Thymus (tissue), 11 donors: ENCODE data around the gene AGXT. TPM values are rescaled to one million over a fixed set of nuclear protein-coding genes. Genes with fewer than 3 reads are reported as not detected.

Source experiments
- DNase-seq, 9 donors: peaks; one replicate each; pipeline ENCODE4 v3.0.0-alpha.2; 2013; ENCODE audit warnings: low spot score in 9 of 9, low read depth in 6 of 9, missing footprints in 1 of 9
- H3K27ac ChIP-seq, 2 donors: one replicate each; pipeline ENCODE4 v1.5.1; 2013; ENCODE audit warnings: control low read depth in 1 of 2, low read depth in 1 of 2, low read length in 1 of 2, mild to moderate bottlenecking in 1 of 2, moderate library complexity in 1 of 2
- H3K27me3 ChIP-seq, 2 donors: one replicate each; pipeline ENCODE4 v1.5.1; 2013; ENCODE audit warnings: low read length in 1 of 2; ENCODE audit not compliant: control insufficient read depth in 2 of 2, insufficient read depth in 1 of 2
- H3K36me3 ChIP-seq, 2 donors: one replicate each; pipeline ENCODE4 v1.5.1; 2013; ENCODE audit warnings: low read length in 1 of 2, mild to moderate bottlenecking in 1 of 2, moderate library complexity in 1 of 2; ENCODE audit not compliant: control insufficient read depth in 2 of 2, insufficient read depth in 2 of 2
- H3K4me1 ChIP-seq, 2 donors: one replicate each; pipeline ENCODE4 v1.5.1; 2013; ENCODE audit warnings: low read length in 2 of 2; ENCODE audit not compliant: control insufficient read depth in 2 of 2, insufficient read depth in 2 of 2
- H3K4me3 ChIP-seq, 2 donors: one replicate each; pipeline ENCODE4 v1.5.1; 2013; ENCODE audit warnings: low read length in 2 of 2, control low read depth in 1 of 2, mild to moderate bottlenecking in 1 of 2
- H3K9me3 ChIP-seq, 2 donors: one replicate each; pipeline ENCODE4 v1.5.1; 2013; ENCODE audit warnings: low read length in 1 of 2, mild to moderate bottlenecking in 1 of 2; ENCODE audit not compliant: control insufficient read depth in 2 of 2, insufficient read depth in 1 of 2
- WGBS: extraction: QIAGEN DNeasy Blood & Tissue Kit; methylation state at CpG from one replicate; pipeline ENCODE4 v1.1.7; 2013; 5-methylcytosine and 5-hydroxymethylcytosine counted together
- polyA plus RNA-seq: library from polyadenylated mRNA; stranded (reverse); fragments of 200-250 nt; gene quantifications from one replicate; pipeline ENCODE4 v1.2.3, GENCODE V29; 2013
- total RNA-seq: library from RNA; stranded (reverse); fragments of 120-200 nt; gene quantifications from one replicate; pipeline ENCODE4 v1.2.4, GENCODE V29; 2013
- donor health status: healthy.

AGXT gene
- total and polyA plus RNA-seq, 2 donors: 0.14 to 0.94 TPM

GRCh38 chr2:240901986-240902614, 33.5 kb downstream of the AGXT start:
- Histone ChIP-seq H3K4me3 (no peak overlapping the region), H3K36me3 (no peaks in the 10 kb centered on the region), H3K4me1 (no peaks in the 10 kb centered on the region), H3K9me3 (no peaks in the 10 kb centered on the region), H3K27ac (no peak overlapping the region), H3K27me3 (no peaks in the 10 kb centered on the region)
- 92% methylated on average over 14 of the region's 14 CpGs for WGBS
- no peak for DNase-seq

DNA sequence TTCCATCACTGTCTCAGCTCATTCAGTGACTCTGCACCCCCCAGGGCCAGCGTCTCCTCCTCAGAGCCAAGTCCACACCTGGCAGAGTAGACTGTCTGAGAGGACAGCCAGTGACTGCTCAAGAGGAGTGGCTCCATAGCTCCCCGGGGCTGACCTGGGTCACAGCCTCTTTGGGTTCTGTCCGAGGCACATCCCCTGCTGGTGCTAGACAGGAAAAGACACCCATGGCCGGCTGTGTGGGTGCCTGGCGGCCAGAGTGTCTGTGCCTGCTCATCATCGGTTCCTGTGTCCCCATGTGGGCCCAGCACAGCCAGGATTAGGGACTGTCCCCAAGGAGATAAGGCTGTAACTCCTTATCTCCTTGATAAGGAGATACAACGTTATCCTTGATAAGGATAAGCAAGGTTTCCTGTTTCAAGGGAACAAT, 34.0 kb downstream of the AGXT start:
- DNase-seq: no peak
- Histone ChIP-seq H3K4me1 (no peaks in the 10 kb centered on the region), H3K36me3 (no peaks in the 10 kb centered on the region), H3K27me3 (no peaks in the 10 kb centered on the region), H3K9me3 (no peaks in the 10 kb centered on the region), H3K4me3 (no peak overlapping the region), H3K27ac (no peak overlapping the region)
- WGBS: 80% methylated on average over 7 of the region's 7 CpGs

- WGBS: 93% methylated on average over 34 of the region's 34 CpGs
- Histone ChIP-seq H3K9me3 (no peaks in the 10 kb centered on the region), H3K4me1 (no peaks in the 10 kb centered on the region), H3K36me3 (no peaks in the 10 kb centered on the region), H3K27me3 (no peaks in the 10 kb centered on the region), H3K4me3 (no peak overlapping the region), H3K27ac (no peak overlapping the region)
- DNase-seq: no peak
Observed at GRCh38 chr2:240903191-240904060, 34.8 kb downstream of the AGXT start.

DNA sequence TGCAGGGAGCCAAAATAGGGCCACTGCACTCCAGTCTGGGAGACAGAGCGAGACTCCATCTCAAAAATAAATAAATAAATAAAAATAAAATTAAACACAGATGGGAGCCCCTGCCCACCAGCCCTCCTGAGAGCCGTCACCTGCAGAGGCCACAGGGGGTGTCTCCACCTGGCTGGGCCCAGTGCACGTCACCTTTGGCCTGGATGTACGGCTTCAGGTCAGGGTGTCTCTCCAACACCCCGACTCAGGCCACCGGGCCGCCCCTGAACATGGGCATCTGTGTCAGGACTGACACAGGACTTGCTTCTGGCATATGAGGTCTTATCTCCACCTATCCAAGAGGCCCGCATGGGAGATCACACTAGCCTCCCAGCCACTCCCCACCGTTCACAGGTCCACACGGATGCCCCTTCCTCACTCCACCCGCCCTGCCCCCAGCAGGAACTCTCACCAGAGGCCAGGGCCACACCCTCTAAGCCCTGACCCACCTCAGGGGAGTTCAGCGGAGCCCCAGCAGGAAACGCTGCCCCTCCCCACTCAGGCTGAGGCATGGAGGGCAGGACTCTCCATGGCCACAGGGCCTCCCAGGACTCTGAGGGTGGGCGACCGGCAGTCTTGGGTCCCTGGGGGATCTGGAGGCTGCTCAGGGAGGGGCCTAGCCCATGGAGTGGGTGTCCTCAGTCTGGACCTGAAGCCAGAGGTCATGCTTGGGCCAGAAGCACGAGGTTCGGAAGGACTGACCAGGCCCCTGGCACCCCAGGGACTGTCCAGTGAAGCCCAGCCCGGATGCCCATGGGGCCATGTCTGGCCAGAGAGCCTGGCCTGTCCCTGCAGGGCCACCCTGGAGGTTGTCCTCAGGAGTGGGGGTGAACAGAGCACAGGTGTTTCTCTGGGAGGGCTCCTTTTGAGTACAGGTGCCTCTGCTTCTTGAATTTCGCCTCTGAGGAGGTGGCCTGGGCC, 35.9 kb downstream of the AGXT start:
- no peak for DNase-seq
- WGBS: 92% methylated on average over 19 of the region's 19 CpGs

DNA sequence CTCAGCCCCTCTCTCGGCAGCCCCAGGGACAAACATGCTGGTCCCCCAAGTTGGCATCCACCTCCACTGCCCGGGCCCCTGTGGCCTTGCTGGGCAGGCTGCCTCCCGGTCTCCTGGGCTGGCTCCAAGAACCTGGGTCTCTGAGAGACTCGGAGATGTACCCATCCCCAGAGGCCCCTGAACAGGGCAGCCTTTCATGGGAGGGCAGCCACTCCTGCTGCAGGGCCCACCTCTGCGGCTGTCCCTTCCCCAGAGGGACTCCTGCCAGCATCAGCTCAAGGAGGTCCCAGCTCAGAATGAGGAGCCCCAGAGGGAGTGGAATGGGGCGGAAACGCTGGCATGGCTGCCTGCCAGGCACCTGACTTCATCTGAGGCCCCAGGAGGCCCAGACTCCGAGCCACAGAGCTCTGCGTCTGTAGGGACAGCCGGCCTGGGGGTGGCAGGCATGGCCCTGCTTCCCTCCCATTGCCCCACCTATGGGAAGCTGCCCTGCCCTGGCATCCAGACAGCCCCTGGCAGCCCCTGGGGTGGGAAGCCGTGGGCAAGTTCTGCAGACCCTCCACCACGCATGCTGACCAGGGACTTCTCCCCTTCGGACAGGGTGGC, 36.7 kb downstream of the AGXT start:
- H3K27ac ChIP-seq: no peak overlapping the region
- WGBS: 84% methylated on average over 13 of the region's 13 CpGs
- no peak for DNase-seq

More for the DNA sequence above, 35.9 kb downstream of the AGXT start:
- H3K27ac ChIP-seq: no peak overlapping the region
- H3K36me3 ChIP-seq: no peaks in the 10 kb centered on the region
- H3K27me3 ChIP-seq: no peaks in the 10 kb centered on the region
- no peaks in the 10 kb centered on the region for H3K4me1 ChIP-seq
- no peak overlapping the region for H3K4me3 ChIP-seq
- no peaks in the 10 kb centered on the region for H3K9me3 ChIP-seq

GRCh38 chr2:240906141-240906910, 37.7 kb downstream of the AGXT start, which contains the start of gene CROCC2:
CROCC2 (plus strand) TSS chr2:240906336; CDS start chr2:240906514, 178 bp downstream.
- H3K4me3 ChIP-seq: no peak within 1 kb of the TSS
- no peaks in the 10 kb centered on the region for H3K9me3 ChIP-seq
- 87% methylated on average over 23 of the region's 23 CpGs for WGBS
- H3K36me3 ChIP-seq: no peaks in the 10 kb centered on the region
- H3K4me1 ChIP-seq: no peaks in the 10 kb centered on the region
- no peak for DNase-seq
- H3K27ac ChIP-seq: no peak within 1 kb of the TSS
- no peaks in the 10 kb centered on the region for H3K27me3 ChIP-seq

More for the DNA sequence above, 36.7 kb downstream of the AGXT start:
- no peaks in the 10 kb centered on the region for H3K36me3 ChIP-seq
- no peaks in the 10 kb centered on the region for H3K4me1 ChIP-seq
- no peaks in the 10 kb centered on the region for H3K27me3 ChIP-seq
- no peaks in the 10 kb centered on the region for H3K9me3 ChIP-seq
- H3K4me3 ChIP-seq: no peak overlapping the region

- H3K4me1 ChIP-seq: no peaks in the 10 kb centered on the region
- no peaks in the 10 kb centered on the region for H3K9me3 ChIP-seq
- no peak overlapping the region for H3K4me3 ChIP-seq
- no peaks in the 10 kb centered on the region for H3K36me3 ChIP-seq
- H3K27me3 ChIP-seq: peaks cover 0 to under 1% of the 10 kb centered on the region in 2 donors
- WGBS: 87% methylated on average over 22 of the region's 22 CpGs
- DNase-seq: no peak
- H3K27ac ChIP-seq: no peak overlapping the region
Observed at GRCh38 chr2:240906911-240907590, 38.4 kb downstream of the AGXT start.
